ENCODE measurements around the gene PLEKHH3. TPM values are rescaled to one million over a fixed set of nuclear protein-coding genes. Genes with fewer than 3 reads are reported as not detected.

Gene PLEKHH3
- total RNA-seq (10 to 100 TPM in 1 of 2 donors, 1 to 10 TPM in 1; 5.5 to 23.7 TPM), polyA plus RNA-seq (ENCODE audit: insufficient read length in 2 of 2) (10 to 100 TPM; 16.9 to 26.4 TPM)
- long read RNA-seq, donor 1, partial matches to known transcripts = 0 of 3 reads
- long read RNA-seq, donor 1, other reads (novel, unspliced or antisense) = 0 of 3 reads
- long read RNA-seq, donor 2, partial matches to known transcripts = 0 of 3 reads
- long read RNA-seq, donor 2, other reads (novel, unspliced or antisense) = 0 of 3 reads
- long read RNA-seq, donor 3, partial matches to known transcripts = 0 of 2 reads
- long read RNA-seq, donor 3, other reads (novel, unspliced or antisense) = 0 of 2 reads
- long read RNA-seq, donor 4, partial matches to known transcripts = 0 of 4 reads
- long read RNA-seq, donor 4, other reads (novel, unspliced or antisense) = 0 of 4 reads

- WGBS (ENCODE audit: insufficient coverage) = under 1% methylated on average over 46 of the region's 51 CpGs
- peaks cover 79% of the 10 kb centered on the region for H3K4me1 ChIP-seq (ENCODE audit: control insufficient read depth, insufficient read depth, low read length)
- peak within 1 kb of the TSS; percentile 91 for H3K4me3 ChIP-seq (ENCODE audit: low read depth, low read length)
- H3K27ac ChIP-seq (ENCODE audit: low read depth, low read length) = peak within 1 kb of the TSS; percentile 97
- H3K27me3 ChIP-seq (ENCODE audit: control insufficient read depth, insufficient read depth, low read length) = peaks cover 37% of the 10 kb centered on the region
- H3K9me3 ChIP-seq (ENCODE audit: control insufficient read depth, insufficient read depth, low read length) = no peaks in the 10 kb centered on the region
- peaks cover 26% of the 10 kb centered on the region for H3K36me3 ChIP-seq (ENCODE audit: control insufficient read depth, insufficient read depth, low read length)
- peak in 2 of 6 donors; percentile 44 to 54 for DNase-seq (ENCODE audit: low read depth in 4 of 6, low spot score in 6 of 6)
Observed at GRCh38 chr17:42676424-42677011, at the start of gene PLEKHH3. Gene PLEKHH3, minus strand, starts transcription at chr17:42676994. Its CDS starts 431 bp downstream, at chr17:42676563.

- DNase-seq (ENCODE audit: low read depth in 4 of 6, low spot score in 6 of 6) = no peak
- Histone ChIP-seq H3K4me1 (ENCODE audit: control insufficient read depth, insufficient read depth, low read length) (no peaks in the 10 kb centered on the region), H3K36me3 (ENCODE audit: control insufficient read depth, insufficient read depth, low read length) (peaks cover 60% of the 10 kb centered on the region), H3K9me3 (ENCODE audit: control insufficient read depth, insufficient read depth, low read length) (no peaks in the 10 kb centered on the region), H3K27me3 (ENCODE audit: control insufficient read depth, insufficient read depth, low read length) (no peaks in the 10 kb centered on the region), H3K4me3 (ENCODE audit: low read depth, low read length) (no peak overlapping the region), H3K27ac (ENCODE audit: low read depth, low read length) (no peak overlapping the region)
- 100% methylated on average over 3 of the region's 6 CpGs for WGBS (ENCODE audit: insufficient coverage)
Observed at GRCh38 chr17:42725143-42725542, 48.3 kb upstream of the PLEKHH3 start.

GRCh38 chr17:42723636-42724035 lies 46.8 kb upstream of the PLEKHH3 start:
- Histone ChIP-seq H3K36me3 (ENCODE audit: control insufficient read depth, insufficient read depth, low read length) (peaks cover 58% of the 10 kb centered on the region), H3K9me3 (ENCODE audit: control insufficient read depth, insufficient read depth, low read length) (no peaks in the 10 kb centered on the region), H3K4me1 (ENCODE audit: control insufficient read depth, insufficient read depth, low read length) (no peaks in the 10 kb centered on the region), H3K4me3 (ENCODE audit: low read depth, low read length) (no peak overlapping the region), H3K27me3 (ENCODE audit: control insufficient read depth, insufficient read depth, low read length) (no peaks in the 10 kb centered on the region), H3K27ac (ENCODE audit: low read depth, low read length) (no peak overlapping the region)
- no CpG with 5 or more reads among the region's 3 CpGs for WGBS (ENCODE audit: insufficient coverage)
- no peak for DNase-seq (ENCODE audit: low read depth in 4 of 6, low spot score in 6 of 6)

- H3K27me3 ChIP-seq (ENCODE audit: control insufficient read depth, insufficient read depth, low read length) = no peaks in the 10 kb centered on the region
- WGBS (ENCODE audit: insufficient coverage) = no CpG with 5 or more reads among the region's 2 CpGs
- peaks cover 53% of the 10 kb centered on the region for H3K36me3 ChIP-seq (ENCODE audit: control insufficient read depth, insufficient read depth, low read length)
- H3K9me3 ChIP-seq (ENCODE audit: control insufficient read depth, insufficient read depth, low read length) = no peaks in the 10 kb centered on the region
- peak in 5 of 6 donors; percentile 28 to 89 (median 57) for DNase-seq (ENCODE audit: low read depth in 4 of 6, low spot score in 6 of 6)
- no peaks in the 10 kb centered on the region for H3K4me1 ChIP-seq (ENCODE audit: control insufficient read depth, insufficient read depth, low read length)
- H3K27ac ChIP-seq (ENCODE audit: low read depth, low read length) = no peak overlapping the region
- H3K4me3 ChIP-seq (ENCODE audit: low read depth, low read length) = no peak overlapping the region
Observed at GRCh38 chr17:42720996-42721583, 44.3 kb upstream of the PLEKHH3 start.

GRCh38 chr17:42709561-42709960 lies 32.8 kb upstream of the PLEKHH3 start:
- H3K27me3 ChIP-seq (ENCODE audit: control insufficient read depth, insufficient read depth, low read length) = no peaks in the 10 kb centered on the region
- peaks cover 90% of the 10 kb centered on the region for H3K36me3 ChIP-seq (ENCODE audit: control insufficient read depth, insufficient read depth, low read length)
- H3K4me3 ChIP-seq (ENCODE audit: low read depth, low read length) = no peak overlapping the region
- no peak overlapping the region for H3K27ac ChIP-seq (ENCODE audit: low read depth, low read length)
- 67% methylated on average over 2 of the region's 2 CpGs for WGBS (ENCODE audit: insufficient coverage)
- DNase-seq (ENCODE audit: low read depth in 4 of 6, low spot score in 6 of 6) = peak in 1 of 6 donors; percentile 34
- no peaks in the 10 kb centered on the region for H3K9me3 ChIP-seq (ENCODE audit: control insufficient read depth, insufficient read depth, low read length)
- no peaks in the 10 kb centered on the region for H3K4me1 ChIP-seq (ENCODE audit: control insufficient read depth, insufficient read depth, low read length)

- Histone ChIP-seq H3K9me3 (ENCODE audit: control insufficient read depth, insufficient read depth, low read length) (no peaks in the 10 kb centered on the region), H3K27ac (ENCODE audit: low read depth, low read length) (no peak overlapping the region), H3K27me3 (ENCODE audit: control insufficient read depth, insufficient read depth, low read length) (no peaks in the 10 kb centered on the region), H3K4me1 (ENCODE audit: control insufficient read depth, insufficient read depth, low read length) (no peaks in the 10 kb centered on the region), H3K36me3 (ENCODE audit: control insufficient read depth, insufficient read depth, low read length) (peaks cover 97% of the 10 kb centered on the region), H3K4me3 (ENCODE audit: low read depth, low read length) (no peak overlapping the region)
- no peak for DNase-seq (ENCODE audit: low read depth in 4 of 6, low spot score in 6 of 6)
- WGBS (ENCODE audit: insufficient coverage) = 100% methylated on average over 2 of the region's 3 CpGs
Observed at GRCh38 chr17:42708588-42708987, 31.8 kb upstream of the PLEKHH3 start.

- no peak overlapping the region for H3K4me3 ChIP-seq (ENCODE audit: low read depth, low read length)
- H3K36me3 ChIP-seq (ENCODE audit: control insufficient read depth, insufficient read depth, low read length) = peaks cover 98% of the 10 kb centered on the region
- H3K27ac ChIP-seq (ENCODE audit: low read depth, low read length) = no peak overlapping the region
- H3K9me3 ChIP-seq (ENCODE audit: control insufficient read depth, insufficient read depth, low read length) = no peaks in the 10 kb centered on the region
- no peaks in the 10 kb centered on the region for H3K27me3 ChIP-seq (ENCODE audit: control insufficient read depth, insufficient read depth, low read length)
- no CpG with 5 or more reads among the region's 5 CpGs for WGBS (ENCODE audit: insufficient coverage)
- no peaks in the 10 kb centered on the region for H3K4me1 ChIP-seq (ENCODE audit: control insufficient read depth, insufficient read depth, low read length)
- no peak for DNase-seq (ENCODE audit: low read depth in 4 of 6, low spot score in 6 of 6)
Observed at GRCh38 chr17:42706732-42707131, 29.9 kb upstream of the PLEKHH3 start.

GRCh38 chr17:42704837-42705494 lies 28.2 kb upstream of the PLEKHH3 start:
- H3K4me1 ChIP-seq (ENCODE audit: control insufficient read depth, insufficient read depth, low read length) = no peaks in the 10 kb centered on the region

GRCh38 chr17:42704490-42704836 lies 27.7 kb upstream of the PLEKHH3 start:
- Histone ChIP-seq H3K27me3 (ENCODE audit: control insufficient read depth, insufficient read depth, low read length) (no peaks in the 10 kb centered on the region), H3K4me3 (ENCODE audit: low read depth, low read length) (no peak overlapping the region), H3K27ac (ENCODE audit: low read depth, low read length) (no peak overlapping the region), H3K9me3 (ENCODE audit: control insufficient read depth, insufficient read depth, low read length) (no peaks in the 10 kb centered on the region), H3K4me1 (ENCODE audit: control insufficient read depth, insufficient read depth, low read length) (no peaks in the 10 kb centered on the region), H3K36me3 (ENCODE audit: control insufficient read depth, insufficient read depth, low read length) (peaks cover 87% of the 10 kb centered on the region)
- no peak for DNase-seq (ENCODE audit: low read depth in 4 of 6, low spot score in 6 of 6)
- WGBS (ENCODE audit: insufficient coverage) = no CpG with 5 or more reads among the region's 5 CpGs

More at GRCh38 chr17:42704837-42705494, 28.2 kb upstream of the PLEKHH3 start:
- Histone ChIP-seq H3K27ac (ENCODE audit: low read depth, low read length) (no peak overlapping the region), H3K36me3 (ENCODE audit: control insufficient read depth, insufficient read depth, low read length) (peaks cover 92% of the 10 kb centered on the region), H3K9me3 (ENCODE audit: control insufficient read depth, insufficient read depth, low read length) (no peaks in the 10 kb centered on the region), H3K4me3 (ENCODE audit: low read depth, low read length) (no peak overlapping the region), H3K27me3 (ENCODE audit: control insufficient read depth, insufficient read depth, low read length) (no peaks in the 10 kb centered on the region)
- 100% methylated on average over 2 of the region's 8 CpGs for WGBS (ENCODE audit: insufficient coverage)
- DNase-seq (ENCODE audit: low read depth in 4 of 6, low spot score in 6 of 6) = no peak

Measured in spinal cord (tissue), 10 donors.